ENCODE data around the gene PSTPIP2.

GRCh38 chr18:46084431-46084830 lies 12.4 kb upstream of the PSTPIP2 start:
- TF ChIP-seq, protein P1, sequence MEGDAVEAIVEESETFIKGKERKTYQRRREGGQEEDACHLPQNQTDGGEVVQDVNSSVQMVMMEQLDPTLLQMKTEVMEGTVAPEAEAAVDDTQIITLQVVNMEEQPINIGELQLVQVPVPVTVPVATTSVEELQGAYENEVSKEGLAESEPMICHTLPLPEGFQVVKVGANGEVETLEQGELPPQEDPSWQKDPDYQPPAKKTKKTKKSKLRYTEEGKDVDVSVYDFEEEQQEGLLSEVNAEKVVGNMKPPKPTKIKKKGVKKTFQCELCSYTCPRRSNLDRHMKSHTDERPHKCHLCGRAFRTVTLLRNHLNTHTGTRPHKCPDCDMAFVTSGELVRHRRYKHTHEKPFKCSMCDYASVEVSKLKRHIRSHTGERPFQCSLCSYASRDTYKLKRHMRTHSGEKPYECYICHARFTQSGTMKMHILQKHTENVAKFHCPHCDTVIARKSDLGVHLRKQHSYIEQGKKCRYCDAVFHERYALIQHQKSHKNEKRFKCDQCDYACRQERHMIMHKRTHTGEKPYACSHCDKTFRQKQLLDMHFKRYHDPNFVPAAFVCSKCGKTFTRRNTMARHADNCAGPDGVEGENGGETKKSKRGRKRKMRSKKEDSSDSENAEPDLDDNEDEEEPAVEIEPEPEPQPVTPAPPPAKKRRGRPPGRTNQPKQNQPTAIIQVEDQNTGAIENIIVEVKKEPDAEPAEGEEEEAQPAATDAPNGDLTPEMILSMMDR (conservative IDR thresholded peaks at IDR 0.05): no peak
- no peak for TF ChIP-seq EZH2 (IDR thresholded peaks at IDR 0.05; ENCODE audit: low read depth)

Measured in PC-9 (cell line).